Right atrium auricular region (tissue), 2 donors: Measurements from ENCODE around the gene ATP11C. TPM values are rescaled to one million over a fixed set of nuclear protein-coding genes. Genes with fewer than 3 reads are reported as not detected.
A peak's percentile ranks its signal among the peaks of the same experiment; 100 is the strongest.

Experiments used
- DNase-seq: peaks from one replicate; pipeline ENCODE4 v3.0.0-alpha.2; 2019; ENCODE audit warnings: low spot score
- H3K27ac ChIP-seq, 2 donors: fragments of 200-600 bp; sonication (generic); 1 replicate in 1 of 2; 2 replicates in 1 of 2; pipeline ENCODE4 v1.5.1; 2016 to 2019
- H3K27me3 ChIP-seq, 2 donors: fragments of 200-600 bp; sonication (generic); one replicate each; pipeline versions ENCODE4 v1.5.1 to v1.6.0; 2017 to 2019
- H3K36me3 ChIP-seq: fragments of 200-600 bp; sonication (generic); one replicate; pipeline ENCODE4 v1.5.1; 2016
- H3K4me1 ChIP-seq, 2 donors: fragments of 200-600 bp; sonication (generic); one replicate each; pipeline versions ENCODE4 v1.5.1 to v1.6.0; 2017 to 2019
- H3K4me3 ChIP-seq, 2 donors: fragments of 200-600 bp; sonication (generic); 1 replicate in 1 of 2; 2 replicates in 1 of 2; pipeline ENCODE4 v1.5.1; 2017 to 2019; ENCODE audit warnings: mild to moderate bottlenecking in 1 of 2, moderate library complexity in 1 of 2
- H3K9me3 ChIP-seq, 2 donors: fragments of 200-600 bp; sonication (generic); one replicate each; pipeline ENCODE4 v1.5.1; 2019
- CTCF ChIP-seq, 2 donors: fragments of 200-600 bp; sonication (generic); IDR thresholded peaks; one replicate each; pipeline ENCODE4 v1.5.1; 2019; ENCODE audit warnings: antibody characterized with exemption in 2 of 2
- total RNA-seq, 2 donors: library from RNA; depleted of rRNA; stranded (reverse); fragments of >200 nt; gene quantifications; one replicate each; pipeline ENCODE4 v1.1.0, GENCODE V29; 2016

ATP11C gene
- 1 to 10 TPM; 6.5 to 6.7 TPM for total RNA-seq

- Histone ChIP-seq H3K27ac (peak within 1 kb of the TSS; percentile 92 to 96), H3K4me1 (no peaks in the 10 kb centered on the region), H3K36me3 (no peaks in the 10 kb centered on the region), H3K9me3 (no peaks in the 10 kb centered on the region), H3K27me3 (no peaks in the 10 kb centered on the region), H3K4me3 (peak within 1 kb of the TSS; percentile 58 to 79)
- DNase-seq, result peak; percentile 82
- TF ChIP-seq CTCF (IDR thresholded peaks at IDR 0.05), result peak in 1 of 2 donors; percentile 45
Observed at GRCh38 chrX:139932901-139933796, at the start of gene ATP11C. Gene ATP11C (minus strand): TSS chrX:139933053. CDS start chrX:139932042, 1,011 bp downstream.

GRCh38 chrX:139974471-139974870 is 41.6 kb upstream of the ATP11C start:
- Histone ChIP-seq H3K27ac (no peak overlapping the region), H3K4me1 (no peaks in the 10 kb centered on the region), H3K27me3 (no peaks in the 10 kb centered on the region), H3K9me3 (peaks cover 0 to 8% of the 10 kb centered on the region in 2 donors), H3K36me3 (no peaks in the 10 kb centered on the region), H3K4me3 (no peak overlapping the region)
- TF ChIP-seq CTCF (IDR thresholded peaks at IDR 0.05), result no peak
- no peak for DNase-seq

- no peak for DNase-seq
- Histone ChIP-seq H3K27me3 (no peaks in the 10 kb centered on the region), H3K4me3 (no peak overlapping the region), H3K27ac (no peak overlapping the region), H3K36me3 (no peaks in the 10 kb centered on the region), H3K4me1 (no peaks in the 10 kb centered on the region), H3K9me3 (peaks cover 0 to 8% of the 10 kb centered on the region in 2 donors)
- no peak for TF ChIP-seq CTCF (IDR thresholded peaks at IDR 0.05)
Observed at GRCh38 chrX:139972629-139973624, 40.1 kb upstream of the ATP11C start.

GRCh38 chrX:139972113-139972512 is 39.3 kb upstream of the ATP11C start:
- Histone ChIP-seq H3K9me3 (peaks cover 0 to 8% of the 10 kb centered on the region in 2 donors), H3K36me3 (no peaks in the 10 kb centered on the region), H3K4me1 (no peaks in the 10 kb centered on the region), H3K27ac (no peak overlapping the region), H3K27me3 (no peaks in the 10 kb centered on the region), H3K4me3 (no peak overlapping the region)
- TF ChIP-seq CTCF (IDR thresholded peaks at IDR 0.05), result no peak
- no peak for DNase-seq

GRCh38 chrX:139971394-139971749 is 38.5 kb upstream of the ATP11C start:
- H3K4me3 ChIP-seq, result no peak overlapping the region
- H3K27ac ChIP-seq, result no peak overlapping the region
- H3K9me3 ChIP-seq, result peaks cover 0 to 2% of the 10 kb centered on the region in 2 donors
- no peak for TF ChIP-seq CTCF (IDR thresholded peaks at IDR 0.05)
- no peaks in the 10 kb centered on the region for H3K36me3 ChIP-seq
- H3K4me1 ChIP-seq, result no peaks in the 10 kb centered on the region
- H3K27me3 ChIP-seq, result no peaks in the 10 kb centered on the region
- no peak for DNase-seq
